Endothelial cell of umbilical vein (primary cell): ENCODE measurements around the gene CTSD. TPM values are rescaled to one million over a fixed set of nuclear protein-coding genes. Genes with fewer than 3 reads are reported as not detected.

ENCODE experiments used
- BruUV-seq: library from RNA; stranded (reverse); fragments of 400-500 nt; replicated peaks from 2 replicates; lab custom pipeline; 2021; lab: Mats Ljungman, UMichigan
- CTCF ChIA-PET: fragments of 300-600, 350-600 bp; sonication (Branson Sonifier 250); formaldehyde crosslinking; loops from one replicate; lab custom pipeline; 2021; ENCODE audit warnings: antibody characterized with exemption, inconsistent platforms; lab: Charles Lee
- POLR2A ChIA-PET: fragments of 300-600, 350-600 bp; sonication (Branson Sonifier 250); formaldehyde crosslinking; loops from one replicate; lab custom pipeline; 2021; ENCODE audit warnings: antibody characterized with exemption, inconsistent platforms; lab: Charles Lee
- DNase-seq: peaks from one replicate; pipeline ENCODE4 v3.0.0-alpha.2; 2011; ENCODE audit warnings: low read depth, low spot score
- FAIRE-seq: peaks from 2 replicates; lab custom pipeline; 2011; peaks lifted over from hg19 to GRCh38; lab: Jason Lieb, UNC
- H2AFZ ChIP-seq: 2 replicates; pipeline ENCODE4 v1.6.0; 2012; ENCODE audit warnings: low read depth, low read length, control low read depth, inconsistent platforms
- H3K27ac ChIP-seq: 2 replicates; pipeline ENCODE4 v1.5.1; 2011; ENCODE audit warnings: low read depth, mild to moderate bottlenecking, control low read depth, low read length, moderate library complexity; ENCODE audit not compliant: insufficient read depth
- H3K27me3 ChIP-seq, 2 experiments: 2 replicates each; pipeline versions ENCODE4 v1.6.0 to v1.6.1; 2011; ENCODE audit warnings: low read length in 2 of 2, mixed read lengths in 1 of 2; ENCODE audit not compliant: control insufficient read depth in 2 of 2, insufficient read depth in 2 of 2
- H3K36me3 ChIP-seq, 2 experiments: 2 replicates in 1 of 2; 3 replicates in 1 of 2; pipeline ENCODE4 v1.5.1; 2011; ENCODE audit warnings: low read length in 2 of 2, mild to moderate bottlenecking in 1 of 2, moderate library complexity in 1 of 2; ENCODE audit not compliant: control insufficient read depth in 2 of 2, insufficient read depth in 2 of 2; ENCODE audit errors: extremely low read depth in 1 of 2
- H3K4me1 ChIP-seq: 3 replicates; pipeline ENCODE4 v1.5.1; 2011; ENCODE audit warnings: mild to moderate bottlenecking, low read length; ENCODE audit not compliant: control insufficient read depth, insufficient read depth; ENCODE audit errors: extremely low read depth
- H3K4me2 ChIP-seq: 2 replicates; pipeline ENCODE4 v1.6.1; 2011; ENCODE audit warnings: low read length, control low read depth, mixed read lengths; ENCODE audit not compliant: insufficient read depth
- H3K4me3 ChIP-seq, 3 experiments: fragments of 200-600 bp in 1 of 3; sonication (generic), shearing (Covaris generic) in 1 of 3; replicated peaks in 1 of 3; 2 replicates each; pipeline ENCODE4 v1.5.1; 2011 to 2016; ENCODE audit warnings: control low read depth in 3 of 3, low read length in 3 of 3, mild to moderate bottlenecking in 2 of 3, inconsistent platforms in 1 of 3, low read depth in 1 of 3, moderate library complexity in 1 of 3; ENCODE audit not compliant: insufficient read depth in 1 of 3
- H3K79me2 ChIP-seq: 2 replicates; pipeline ENCODE4 v1.6.0; 2012; ENCODE audit warnings: low read length, inconsistent platforms; ENCODE audit not compliant: control insufficient read depth, insufficient read depth
- H3K9ac ChIP-seq: replicated peaks from 2 replicates; pipeline ENCODE3; 2011; ENCODE audit warnings: low read length, control low read depth; ENCODE audit not compliant: insufficient read depth; ENCODE audit errors: extremely low read depth
- H3K9me1 ChIP-seq: replicated peaks from 3 replicates; pipeline ENCODE4 v1.6.0; 2011; ENCODE audit warnings: mild to moderate bottlenecking, low read length; ENCODE audit not compliant: control insufficient read depth, insufficient read depth; ENCODE audit errors: extremely low read depth
- H3K9me3 ChIP-seq: replicated peaks from 2 replicates; pipeline ENCODE4 v1.5.1; 2012; ENCODE audit warnings: low read length, inconsistent platforms; ENCODE audit not compliant: control insufficient read depth, insufficient read depth
- H4K20me1 ChIP-seq: replicated peaks from 2 replicates; pipeline ENCODE3; 2011; ENCODE audit warnings: mild to moderate bottlenecking, low read length; ENCODE audit not compliant: control insufficient read depth, insufficient read depth; ENCODE audit errors: extremely low read depth
- EZH2 ChIP-seq: IDR thresholded peaks from 2 replicates; pipeline ENCODE4 v1.6.1; 2012; ENCODE audit warnings: borderline replicate concordance, low read depth, mild to moderate bottlenecking, moderate library complexity, low read length, inconsistent platforms; ENCODE audit not compliant: severe bottlenecking
- FOS ChIP-seq: IDR thresholded peaks from 2 replicates; pipeline ENCODE4 v1.6.1; 2011; ENCODE audit warnings: mild to moderate bottlenecking, low read length, moderate library complexity, borderline replicate concordance; ENCODE audit not compliant: insufficient read depth
- GATA2 ChIP-seq: IDR thresholded peaks from 2 replicates; pipeline ENCODE4 v1.7.0; 2011; ENCODE audit warnings: low read depth, mild to moderate bottlenecking, moderate library complexity, mixed read lengths, low read length; ENCODE audit not compliant: insufficient read length, insufficient read depth
- JUN ChIP-seq: IDR thresholded peaks from 2 replicates; pipeline ENCODE4 v1.6.1; 2011; ENCODE audit warnings: borderline replicate concordance, low read depth; ENCODE audit not compliant: insufficient read length, insufficient read depth
- MYC ChIP-seq: IDR thresholded peaks from one replicate; pipeline ENCODE4 v1.6.1; 2011; ENCODE audit warnings: mild to moderate bottlenecking, low read depth, low read length
- POLR2A ChIP-seq: IDR thresholded peaks from 2 replicates; pipeline ENCODE4 v1.6.1; 2012; ENCODE audit warnings: low read depth, mild to moderate bottlenecking, control low read depth, low read length
- POLR2AphosphoS5 ChIP-seq: IDR thresholded peaks from 2 replicates; pipeline ENCODE4 v1.6.1; 2012; ENCODE audit warnings: low read depth, mild to moderate bottlenecking, control low read depth, low read length, moderate library complexity; ENCODE audit not compliant: insufficient read depth
- dilution Hi-C: fragments of 300-500 bp; cut with MboI; formaldehyde crosslinking; loops from one replicate; pipeline ENCODE4 v1.15.0; 2019; ENCODE audit warnings: low sequenced_read_pairs; ENCODE audit not compliant: extremely low pct_ligation_motif_present
- intact Hi-C: fragments of 100-400 bp; cut with micrococcal nuclease; formaldehyde crosslinking; loops from one replicate; pipeline ENCODE4 v1.10.0; 2022
- polyA plus RNA-seq, 4 experiments: library from polyadenylated mRNA; depleted of rRNA in 3 of 4; stranded (reverse) in 3 of 4; unstranded in 1 of 4; fragments of >200 nt; gene quantifications; 2 replicates each; pipeline versions ENCODE4 v1.2.1 to v1.2.3, GENCODE V29; 2011 to 2012; ENCODE audit warnings: missing spikeins in 1 of 4
- total RNA-seq: library from RNA; stranded (reverse); gene quantifications from 2 replicates; pipeline ENCODE4 v1.2.3, GENCODE V29; 2021
- TF ChIP-seq, protein P1 (sequence below), 2 donors: IDR thresholded peaks; 1 replicate in 1 of 2; 2 replicates in 1 of 2; pipeline ENCODE4 v1.5.1; 2011; ENCODE audit warnings: low read length in 2 of 2, mild to moderate bottlenecking in 2 of 2, moderate library complexity in 2 of 2, control low read depth in 1 of 2, inconsistent platforms in 1 of 2, low read depth in 1 of 2; ENCODE audit not compliant: insufficient read depth in 1 of 2; ENCODE audit errors: extremely low read depth in 1 of 2
- TF ChIP-seq, protein P2 (sequence below): IDR thresholded peaks from 2 replicates; pipeline ENCODE4 v1.6.1; 2011; ENCODE audit not compliant: insufficient read depth, insufficient read length

Gene CTSD
- total and polyA plus RNA-seq, 2 donors (not counting 3 experiments of a cell fraction or from before 2014, with no cell fraction given): 215 to 248 TPM

DNA sequence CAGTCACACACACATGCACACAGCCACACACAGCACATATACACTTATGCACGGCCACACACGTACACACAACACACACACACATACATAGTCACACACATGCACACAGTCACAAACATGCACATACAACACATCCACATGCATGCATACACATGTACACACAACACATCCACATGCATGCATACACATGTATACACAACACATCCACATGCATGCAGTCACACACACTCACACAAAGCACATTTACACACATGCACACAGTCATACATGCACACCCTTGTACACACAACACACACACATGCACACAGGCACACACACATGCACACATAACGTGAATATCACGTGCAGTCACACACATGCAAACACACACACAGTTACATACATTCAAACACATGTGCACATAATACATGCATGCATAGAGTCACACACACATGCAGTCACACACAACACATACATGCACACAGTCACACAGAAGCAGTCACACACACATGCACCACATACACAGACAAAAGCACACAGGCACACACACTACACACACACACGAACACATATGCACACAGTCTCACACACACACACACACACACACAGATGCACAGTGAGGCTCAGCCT lies 32.2 kb downstream of the CTSD start:
- TF ChIP-seq GATA2 (no peak), POLR2AphosphoS5 (no peak), MYC (no peak), POLR2A (no peak), EZH2 (no peak), JUN (no peak), FOS (no peak)
- TF ChIP-seq, protein P1, sequence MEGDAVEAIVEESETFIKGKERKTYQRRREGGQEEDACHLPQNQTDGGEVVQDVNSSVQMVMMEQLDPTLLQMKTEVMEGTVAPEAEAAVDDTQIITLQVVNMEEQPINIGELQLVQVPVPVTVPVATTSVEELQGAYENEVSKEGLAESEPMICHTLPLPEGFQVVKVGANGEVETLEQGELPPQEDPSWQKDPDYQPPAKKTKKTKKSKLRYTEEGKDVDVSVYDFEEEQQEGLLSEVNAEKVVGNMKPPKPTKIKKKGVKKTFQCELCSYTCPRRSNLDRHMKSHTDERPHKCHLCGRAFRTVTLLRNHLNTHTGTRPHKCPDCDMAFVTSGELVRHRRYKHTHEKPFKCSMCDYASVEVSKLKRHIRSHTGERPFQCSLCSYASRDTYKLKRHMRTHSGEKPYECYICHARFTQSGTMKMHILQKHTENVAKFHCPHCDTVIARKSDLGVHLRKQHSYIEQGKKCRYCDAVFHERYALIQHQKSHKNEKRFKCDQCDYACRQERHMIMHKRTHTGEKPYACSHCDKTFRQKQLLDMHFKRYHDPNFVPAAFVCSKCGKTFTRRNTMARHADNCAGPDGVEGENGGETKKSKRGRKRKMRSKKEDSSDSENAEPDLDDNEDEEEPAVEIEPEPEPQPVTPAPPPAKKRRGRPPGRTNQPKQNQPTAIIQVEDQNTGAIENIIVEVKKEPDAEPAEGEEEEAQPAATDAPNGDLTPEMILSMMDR (IDR thresholded peaks at IDR 0.05; ENCODE audit: extremely low read depth in 1 of 2, insufficient read depth in 1 of 2, low read depth in 1 of 2, low read length in 2 of 2): no peak
- TF ChIP-seq, protein P2, sequence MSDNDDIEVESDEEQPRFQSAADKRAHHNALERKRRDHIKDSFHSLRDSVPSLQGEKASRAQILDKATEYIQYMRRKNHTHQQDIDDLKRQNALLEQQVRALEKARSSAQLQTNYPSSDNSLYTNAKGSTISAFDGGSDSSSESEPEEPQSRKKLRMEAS: no peak
- Histone ChIP-seq H3K79me2 (no peaks in the 10 kb centered on the region), H3K27ac (no peak overlapping the region), H3K27me3 (no peaks in the 10 kb centered on the region), H3K4me2 (no peak overlapping the region), H2AFZ (no peak overlapping the region), H3K9me1 (no peaks in the 10 kb centered on the region), H3K4me3 (no peak overlapping the region), H3K9me3 (no peaks in the 10 kb centered on the region), H3K36me3 (no peaks in the 10 kb centered on the region), H3K9ac (no peak overlapping the region), H4K20me1 (no peaks in the 10 kb centered on the region), H3K4me1 (no peaks in the 10 kb centered on the region)
- dilution Hi-C loops (no loop called here), intact Hi-C loops (no loop called here)
- no TSS peak for BruUV-seq
- no peak for FAIRE-seq
- ChIA-PET POLR2A (no interaction called here), CTCF (no interaction called here)
- no peak for DNase-seq
